Muscle of leg (tissue), 11 donors: ENCODE results near the gene CCDC47. TPM values are rescaled to one million over a fixed set of nuclear protein-coding genes. Genes with fewer than 3 reads are reported as not detected.

Source experiments
- DNase-seq: peaks from one replicate; pipeline ENCODE4 v3.0.0; 2013
- H3K27ac ChIP-seq: one replicate; pipeline ENCODE4 v1.5.1; 2013; ENCODE audit warnings: mild to moderate bottlenecking, low read length, control low read depth
- H3K27me3 ChIP-seq: one replicate; pipeline ENCODE4 v1.6.1; 2013; ENCODE audit warnings: low read length; ENCODE audit not compliant: control insufficient read depth, insufficient read depth
- H3K36me3 ChIP-seq: one replicate; pipeline ENCODE4 v1.6.1; 2013; ENCODE audit warnings: low read length; ENCODE audit not compliant: control insufficient read depth, insufficient read depth
- H3K4me1 ChIP-seq: one replicate; pipeline ENCODE4 v1.6.1; 2013; ENCODE audit warnings: low read length; ENCODE audit not compliant: control insufficient read depth, insufficient read depth
- H3K4me3 ChIP-seq: one replicate; pipeline ENCODE4 v1.5.1; 2013; ENCODE audit warnings: low read length, control low read depth
- H3K9me3 ChIP-seq: replicated peaks from 2 replicates; pipeline ENCODE4 v1.6.1; 2013; ENCODE audit warnings: low read depth, low read length; ENCODE audit not compliant: control insufficient read depth
- WGBS: methylation state at CpG from one replicate; pipeline ENCODE4 v1.1.5; 2013; ENCODE audit warnings: missing lambda C conversion rate; ENCODE audit not compliant: insufficient coverage; 5-methylcytosine and 5-hydroxymethylcytosine counted together
- polyA plus RNA-seq, 8 donors: library from polyadenylated mRNA; unstranded; fragments of 120-200 nt; gene quantifications; one replicate each; pipeline versions ENCODE4 v1.2.1 to v1.2.3, GENCODE V29; 2013; ENCODE audit warnings: inconsistent platforms in 1 of 8, low replicate concordance in 1 of 8; ENCODE audit not compliant: insufficient read length in 8 of 8, insufficient read depth in 1 of 8
- total RNA-seq: library from RNA; stranded (reverse); fragments of 120-200 nt; gene quantifications from one replicate; pipeline ENCODE4 v1.2.4, GENCODE V29; 2013

Gene CCDC47
- total and polyA plus RNA-seq, 9 donors = 39.1 to 65.9 (median 52.5) TPM

DNA sequence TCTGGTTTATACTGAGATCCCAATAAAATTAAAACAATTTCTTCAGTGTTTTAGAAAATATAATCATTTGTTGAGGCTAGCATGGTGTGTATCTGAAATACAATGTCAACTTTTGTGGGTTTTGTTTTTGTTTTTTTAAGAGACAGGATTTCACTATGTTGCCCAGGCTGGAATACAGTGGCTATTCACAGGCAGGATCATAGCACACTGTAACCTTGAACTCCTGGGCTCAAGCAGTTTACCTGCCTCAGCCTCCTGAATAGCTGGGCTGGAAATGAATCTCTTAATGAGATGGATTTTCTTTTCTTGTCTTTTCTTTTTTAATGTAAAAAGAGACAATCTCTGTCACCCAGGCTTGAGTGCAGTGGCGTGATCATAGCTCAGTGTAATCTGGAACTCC, 12.7 kb upstream of the CCDC47 start:
- no CpG with 5 or more reads among the region's 1 CpG for WGBS

DNA sequence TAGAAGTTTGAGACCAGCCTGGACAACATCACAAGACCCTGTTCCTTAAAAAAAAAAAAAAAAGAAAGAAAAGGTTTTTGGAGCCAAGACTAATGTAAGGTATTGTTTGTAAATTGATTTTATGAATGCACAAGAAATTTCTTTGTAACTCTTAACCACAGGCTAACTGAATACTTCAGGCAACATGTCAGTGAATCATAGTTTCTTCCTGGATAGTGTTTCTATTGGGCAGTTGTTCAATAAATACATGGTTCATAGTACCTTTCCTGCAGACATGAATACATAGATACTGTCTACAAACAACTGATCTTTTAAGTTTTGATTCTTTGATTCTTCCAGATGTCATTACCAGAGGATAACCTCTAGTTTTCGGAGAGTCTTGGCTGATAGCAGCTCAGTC, 12.2 kb upstream of the CCDC47 start:
- Histone ChIP-seq H3K4me3 (no peak overlapping the region), H3K36me3 (peaks cover 32% of the 10 kb centered on the region), H3K27ac (no peak overlapping the region), H3K27me3 (no peaks in the 10 kb centered on the region), H3K4me1 (no peaks in the 10 kb centered on the region), H3K9me3 (no peaks in the 10 kb centered on the region)
- no CpG with 5 or more reads among the region's 1 CpG for WGBS
- no peak for DNase-seq

More for the DNA sequence above, 12.7 kb upstream of the CCDC47 start:
- no peak overlapping the region for H3K27ac ChIP-seq
- H3K27me3 ChIP-seq = no peaks in the 10 kb centered on the region
- H3K4me1 ChIP-seq = no peaks in the 10 kb centered on the region
- DNase-seq = no peak
- H3K4me3 ChIP-seq = no peak overlapping the region
- no peaks in the 10 kb centered on the region for H3K9me3 ChIP-seq
- H3K36me3 ChIP-seq = peaks cover 30% of the 10 kb centered on the region

DNA sequence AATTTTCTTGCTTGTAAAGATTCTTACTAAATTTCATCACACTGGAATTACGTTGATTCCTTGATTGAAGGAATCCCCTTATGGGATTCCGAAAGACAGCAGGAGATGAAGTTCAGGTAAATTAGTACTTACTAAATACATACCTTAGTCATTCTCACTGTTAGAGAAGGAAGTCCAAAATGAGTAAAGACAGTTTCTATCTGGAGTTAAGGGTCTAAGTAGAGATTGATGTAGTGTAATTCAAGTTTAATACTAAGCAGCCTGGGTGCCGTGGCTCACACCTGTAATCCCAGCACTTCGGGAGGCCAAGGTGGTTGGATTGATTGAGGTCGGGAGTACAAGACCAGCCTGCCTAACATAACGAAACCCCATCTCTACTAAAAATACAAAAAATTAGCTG, 10.1 kb upstream of the CCDC47 start:
- no CpG with 5 or more reads among the region's 6 CpGs for WGBS
- peaks cover 30% of the 10 kb centered on the region for H3K36me3 ChIP-seq

DNA sequence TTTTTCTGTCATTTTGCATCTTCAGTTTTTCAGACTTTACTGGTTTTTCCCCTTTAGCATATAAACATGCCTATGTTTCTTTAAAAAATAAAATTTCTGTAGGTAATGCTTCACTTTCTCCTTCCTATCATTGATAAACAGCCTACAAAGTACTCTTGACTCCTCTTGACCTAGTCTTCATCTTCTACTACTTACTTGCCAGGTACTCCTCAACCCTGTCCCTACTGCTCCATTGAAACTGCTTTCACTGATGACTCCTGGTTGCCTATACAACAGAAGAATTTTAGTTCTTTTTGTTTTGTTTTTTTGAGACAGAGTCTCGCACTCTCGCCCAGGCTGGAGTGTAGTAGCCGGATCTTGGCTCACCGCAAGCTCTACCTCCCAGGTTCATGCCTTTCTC, 7.5 kb upstream of the CCDC47 start:
- no peaks in the 10 kb centered on the region for H3K4me1 ChIP-seq
- no peak overlapping the region for H3K27ac ChIP-seq

More for the DNA sequence above, 10.1 kb upstream of the CCDC47 start:
- Histone ChIP-seq H3K27me3 (no peaks in the 10 kb centered on the region), H3K9me3 (no peaks in the 10 kb centered on the region), H3K4me1 (no peaks in the 10 kb centered on the region), H3K27ac (no peak overlapping the region), H3K4me3 (no peak overlapping the region)
- no peak for DNase-seq

DNA sequence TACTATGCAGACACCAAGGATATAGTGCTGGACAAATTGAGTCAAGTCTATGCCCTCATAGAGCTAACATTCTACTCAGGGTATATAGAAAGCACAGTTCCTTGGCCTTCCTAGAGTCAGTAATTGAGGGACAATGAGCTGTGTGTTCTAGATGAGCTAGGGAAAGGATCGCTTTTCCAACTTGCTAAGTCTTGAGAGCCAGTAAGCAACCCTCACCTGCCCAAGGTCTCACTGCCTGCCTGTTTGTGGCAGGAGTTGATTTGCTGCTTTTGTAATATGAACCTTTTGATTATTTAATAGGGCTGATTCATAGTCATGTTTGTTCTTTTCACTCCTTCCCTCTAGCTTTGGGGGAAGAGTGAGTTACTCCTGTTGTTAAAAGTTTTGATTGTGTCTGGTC, 7.1 kb upstream of the CCDC47 start:
- no peak overlapping the region for H3K27ac ChIP-seq
- H3K9me3 ChIP-seq = no peaks in the 10 kb centered on the region
- H3K27me3 ChIP-seq = no peaks in the 10 kb centered on the region
- peaks cover 33% of the 10 kb centered on the region for H3K36me3 ChIP-seq
- no peak overlapping the region for H3K4me3 ChIP-seq
- no CpG with 5 or more reads among the region's 1 CpG for whole genome bisulfite sequencing
- no peak for DNase-seq
- H3K4me1 ChIP-seq = peaks cover 1% of the 10 kb centered on the region

More for the DNA sequence above, 7.5 kb upstream of the CCDC47 start:
- WGBS = no CpG with 5 or more reads among the region's 4 CpGs
- peaks cover 33% of the 10 kb centered on the region for H3K36me3 ChIP-seq
- no peak overlapping the region for H3K4me3 ChIP-seq
- no peak for DNase-seq
- H3K9me3 ChIP-seq = no peaks in the 10 kb centered on the region
- no peaks in the 10 kb centered on the region for H3K27me3 ChIP-seq

DNA sequence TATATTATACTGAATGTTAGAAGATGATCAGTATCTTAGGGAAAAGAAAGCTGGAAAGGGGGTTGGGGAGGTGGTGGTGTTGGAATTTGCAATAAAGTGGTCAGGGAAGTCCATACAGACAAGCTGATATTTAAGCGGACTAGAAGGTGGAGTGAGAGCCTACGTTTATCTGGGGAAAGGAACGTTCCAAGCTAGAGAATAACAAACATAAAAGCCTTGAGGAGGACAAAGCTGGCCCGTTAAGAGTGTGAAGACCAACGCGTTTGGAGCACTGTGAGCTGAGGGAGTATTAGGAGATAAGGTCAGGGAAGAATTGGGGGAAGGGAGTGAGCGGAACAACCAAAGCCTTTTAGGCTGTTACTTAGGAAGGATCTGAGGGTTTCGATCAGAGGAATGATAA, 2.0 kb upstream of the CCDC47 start:
- no peaks in the 10 kb centered on the region for H3K27me3 ChIP-seq
- H3K36me3 ChIP-seq = peaks cover 21% of the 10 kb centered on the region
- H3K4me1 ChIP-seq = peaks cover 11% of the 10 kb centered on the region
- 14% methylated on average over 6 of the region's 8 CpGs for WGBS
- H3K4me3 ChIP-seq = peak overlapping the region; percentile 22
- H3K27ac ChIP-seq = no peak overlapping the region
- DNase-seq = no peak
- no peaks in the 10 kb centered on the region for H3K9me3 ChIP-seq

DNA sequence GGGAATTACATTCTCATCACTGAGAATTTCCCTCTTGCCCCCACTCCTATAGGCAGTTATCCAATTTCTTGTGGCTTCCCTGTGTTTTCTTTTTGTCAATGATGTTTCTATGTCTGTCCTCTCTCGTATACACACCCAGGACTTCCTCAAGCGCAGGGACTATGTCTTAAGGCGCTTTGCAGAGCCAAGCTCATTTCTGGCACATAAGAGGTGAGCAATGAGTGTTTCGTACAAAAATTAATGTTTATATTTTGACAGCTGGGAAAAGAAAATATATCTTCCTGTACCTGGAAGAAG, 1.5 kb upstream of the CCDC47 start:
- peak overlapping the region; percentile 100 for H3K27ac ChIP-seq
- 0% methylated on average over 1 of the region's 4 CpGs for WGBS
- H3K4me1 ChIP-seq = peaks cover 11% of the 10 kb centered on the region
- H3K36me3 ChIP-seq = peaks cover 24% of the 10 kb centered on the region
- no peaks in the 10 kb centered on the region for H3K27me3 ChIP-seq
- no peaks in the 10 kb centered on the region for H3K9me3 ChIP-seq
- H3K4me3 ChIP-seq = peak overlapping the region; percentile 86
- peak; percentile 23 for DNase-seq

DNA sequence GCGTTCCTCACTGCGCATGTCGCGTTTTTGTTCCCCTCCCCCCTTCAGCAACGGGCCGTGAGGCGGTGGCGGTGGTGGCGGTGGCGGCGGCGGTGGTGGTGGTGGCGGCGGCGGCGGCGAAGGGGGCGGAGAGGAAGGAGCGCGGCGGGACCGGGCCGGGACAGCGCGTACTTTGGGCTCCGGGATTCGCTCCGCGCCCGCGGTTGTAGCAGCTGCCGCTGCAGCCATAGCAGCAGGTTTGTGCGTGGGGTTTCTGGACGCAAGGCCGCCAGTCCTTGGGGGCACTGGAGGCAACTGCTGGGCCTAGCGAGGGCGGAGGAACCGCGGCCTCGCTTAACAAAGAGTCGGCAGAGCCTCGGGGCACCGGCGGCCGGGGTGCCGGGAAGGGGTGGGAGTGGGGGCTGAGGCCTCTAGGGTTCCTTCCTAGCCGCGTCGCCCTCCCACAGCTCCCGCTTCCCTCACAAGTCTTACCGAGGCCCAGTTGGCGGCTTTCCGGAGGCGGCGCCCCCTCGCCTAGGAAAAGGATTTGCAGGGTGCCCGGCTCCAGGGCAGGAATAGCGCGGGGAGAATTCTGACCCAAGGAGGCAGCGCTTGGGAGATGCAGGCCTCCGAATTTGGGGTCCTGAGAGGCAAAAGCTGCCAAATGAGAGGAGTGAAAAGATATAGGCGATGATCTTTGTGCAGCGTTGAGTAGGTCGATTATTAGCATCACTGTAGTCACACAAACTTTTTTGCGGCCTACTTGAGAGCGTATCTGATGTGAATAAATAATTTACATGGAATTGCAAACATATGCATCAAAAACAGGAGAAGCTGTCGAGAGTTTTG, 958 bp upstream of the CCDC47 start, which contains the start of gene DDX42:
TSS of gene DDX42 (plus strand) at position 30 of the 828 bp plus-strand sequence. CDS start 12,880 bp downstream, outside the sequence.
- WGBS = under 1% methylated on average over 36 of the region's 67 CpGs
- H3K4me3 ChIP-seq = peak within 1 kb of the TSS; percentile 86
- no peaks in the 10 kb centered on the region for H3K9me3 ChIP-seq
- H3K27ac ChIP-seq = peak within 1 kb of the TSS; percentile 100
- no peaks in the 10 kb centered on the region for H3K27me3 ChIP-seq
- DNase-seq = peak; percentile 75
- H3K4me1 ChIP-seq = peaks cover 11% of the 10 kb centered on the region
- H3K36me3 ChIP-seq = peaks cover 20% of the 10 kb centered on the region

DNA sequence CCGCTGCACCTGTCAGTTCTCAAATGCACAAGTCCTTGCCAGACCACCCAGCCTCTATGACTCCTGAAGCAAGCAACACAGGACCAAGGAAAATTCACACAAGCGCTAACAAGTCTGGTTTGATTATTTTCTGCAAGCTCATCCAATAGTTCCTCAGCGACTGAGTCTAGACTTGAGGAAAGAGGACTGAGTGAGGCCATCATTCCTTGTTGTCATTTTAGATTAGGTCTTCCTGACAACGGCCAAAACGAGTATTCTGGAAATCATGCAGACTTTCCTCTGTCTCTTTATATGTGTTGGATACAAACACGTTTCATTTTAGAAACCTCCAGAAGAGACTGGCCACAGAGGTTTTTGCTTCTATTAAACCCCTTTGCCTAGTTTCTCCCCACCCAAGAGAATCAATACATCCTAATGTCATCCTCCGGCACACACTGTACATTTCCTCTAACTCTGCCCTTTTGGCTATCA, 561 bp downstream of the CCDC47 start:
- Histone ChIP-seq H3K9me3 (no peaks in the 10 kb centered on the region), H3K36me3 (peaks cover 14% of the 10 kb centered on the region), H3K4me1 (peaks cover 11% of the 10 kb centered on the region), H3K27me3 (no peaks in the 10 kb centered on the region), H3K27ac (peak overlapping the region; percentile 100), H3K4me3 (peak overlapping the region; percentile 86)
- peak; percentile 50 for DNase-seq
- 3% methylated on average over 6 of the region's 7 CpGs for WGBS

DNA sequence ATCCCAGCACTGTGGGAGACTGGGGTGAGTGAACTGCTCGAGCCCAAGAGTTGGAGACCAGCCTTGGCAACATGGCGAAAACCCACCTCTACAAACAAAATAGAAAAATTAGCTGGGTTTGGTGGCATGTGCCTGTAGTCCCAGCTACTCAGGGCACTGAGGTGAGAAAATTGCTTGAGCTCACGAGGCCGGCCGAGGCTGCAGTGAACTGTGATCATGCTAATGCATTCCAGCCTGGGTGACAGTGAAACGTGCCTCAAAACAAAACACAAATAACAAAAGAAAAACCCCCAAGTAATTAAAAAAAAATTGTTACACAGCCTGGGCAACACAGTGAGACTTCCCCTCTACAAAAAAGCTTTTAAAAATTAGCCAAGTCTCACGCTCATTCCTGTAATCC, 5.0 kb downstream of the CCDC47 start:
- 69% methylated on average over 2 of the region's 7 CpGs for WGBS
- H3K36me3 ChIP-seq = peaks cover 13% of the 10 kb centered on the region
- no peak overlapping the region for H3K27ac ChIP-seq
- no peak overlapping the region for H3K4me3 ChIP-seq
- no peaks in the 10 kb centered on the region for H3K27me3 ChIP-seq
- no peak for DNase-seq
- no peaks in the 10 kb centered on the region for H3K9me3 ChIP-seq
- peaks cover 2% of the 10 kb centered on the region for H3K4me1 ChIP-seq
